AG20443 (cell line): Measurements from ENCODE around the gene CYB5R3.
"Not testable (repeated sequence)": the region's sequence is repeated elsewhere in the genome, so short reads cannot be mapped to it uniquely, and the experiment has no call there.

ENCODE experiments used
- DNase-seq: peaks from one replicate; pipeline ENCODE4 v3.0.0; 2012; ENCODE audit warnings: low spot score, mixed read lengths

CYB5R3 gene

GRCh38 chr22:42678894-42679293, 29.7 kb upstream of the CYB5R3 start:
- DNase-seq: no peak

- DNase-seq: not testable (repeated sequence)
Observed at GRCh38 chr22:42677936-42678335, 28.7 kb upstream of the CYB5R3 start.

GRCh38 chr22:42676059-42676607, 26.9 kb upstream of the CYB5R3 start:
- DNase-seq: peak; percentile 47

- peak; percentile 38 for DNase-seq
Observed at GRCh38 chr22:42673898-42674401, 24.8 kb upstream of the CYB5R3 start.

GRCh38 chr22:42673071-42673470, 23.9 kb upstream of the CYB5R3 start:
- DNase-seq: not testable (repeated sequence)

GRCh38 chr22:42670921-42671709, 21.9 kb upstream of the CYB5R3 start:
- DNase-seq: no peak

- no peak for DNase-seq
Observed at GRCh38 chr22:42670046-42670445, 20.9 kb upstream of the CYB5R3 start.

- not testable (repeated sequence) for DNase-seq
Observed at GRCh38 chr22:42666393-42666792, 17.2 kb upstream of the CYB5R3 start.

GRCh38 chr22:42664976-42665831, 16.0 kb upstream of the CYB5R3 start:
- DNase-seq: no peak

- DNase-seq: peak; percentile 90
Observed at GRCh38 chr22:42661985-42662831, 13.0 kb upstream of the CYB5R3 start.

- no peak for DNase-seq
Observed at GRCh38 chr22:42656578-42656977, 7.4 kb upstream of the CYB5R3 start.

- DNase-seq: no peak
Observed at GRCh38 chr22:42655693-42656092, 6.5 kb upstream of the CYB5R3 start.

- DNase-seq: no peak
Observed at GRCh38 chr22:42654436-42655073, 5.4 kb upstream of the CYB5R3 start.

- no peak for DNase-seq
Observed at GRCh38 chr22:42653999-42654398, 4.8 kb upstream of the CYB5R3 start.

- no peak for DNase-seq
Observed at GRCh38 chr22:42651134-42651533, 1.9 kb upstream of the CYB5R3 start.

GRCh38 chr22:42648368-42649245, 585 bp downstream of the CYB5R3 start:
- no peak for DNase-seq

GRCh38 chr22:42648017-42648367, 1.2 kb downstream of the CYB5R3 start:
- DNase-seq: no peak

GRCh38 chr22:42646569-42647525, 2.3 kb downstream of the CYB5R3 start:
- DNase-seq: no peak

GRCh38 chr22:42645938-42646568, 3.1 kb downstream of the CYB5R3 start:
- DNase-seq: no peak
